NCI-H1048 (cell line): ENCODE measurements around the gene RPS6KA1.

Source experiments
- DNase-seq: peaks from one replicate; lab custom pipeline; 2025; lab: John Stamatoyannopoulos, UW

The RPS6KA1 gene

DNA sequence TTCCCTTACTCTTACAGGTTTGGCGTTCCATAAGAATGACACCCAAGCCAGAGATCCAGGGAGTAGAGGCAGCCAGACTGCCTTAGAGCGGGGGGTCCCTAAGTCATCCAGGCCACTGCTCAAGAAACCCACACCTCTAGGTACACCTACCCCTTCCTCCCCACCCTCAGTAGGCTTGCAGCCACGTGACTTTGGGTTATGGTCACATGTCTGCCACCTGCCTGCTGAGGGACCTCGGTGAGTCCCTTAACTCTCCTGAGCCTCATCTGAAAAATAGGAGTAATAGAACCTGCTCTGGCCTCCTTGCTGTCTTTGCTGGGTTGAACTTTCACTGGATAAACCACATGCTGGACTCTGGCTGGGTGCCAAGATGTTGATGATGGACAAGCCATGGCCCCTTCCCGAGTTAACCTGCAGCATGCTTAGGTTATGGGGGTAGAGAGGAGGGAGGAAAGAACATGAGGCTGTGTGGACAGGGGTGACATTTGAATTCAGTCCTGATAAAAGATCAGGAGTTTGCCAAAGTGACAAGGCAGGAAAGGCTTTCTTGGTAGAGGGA lies 4.5 kb downstream of the RPS6KA1 start:
- no peak for DNase-seq

GRCh38 chr1:26535201-26535600 lies 5.6 kb downstream of the RPS6KA1 start:
- no peak for DNase-seq

DNA sequence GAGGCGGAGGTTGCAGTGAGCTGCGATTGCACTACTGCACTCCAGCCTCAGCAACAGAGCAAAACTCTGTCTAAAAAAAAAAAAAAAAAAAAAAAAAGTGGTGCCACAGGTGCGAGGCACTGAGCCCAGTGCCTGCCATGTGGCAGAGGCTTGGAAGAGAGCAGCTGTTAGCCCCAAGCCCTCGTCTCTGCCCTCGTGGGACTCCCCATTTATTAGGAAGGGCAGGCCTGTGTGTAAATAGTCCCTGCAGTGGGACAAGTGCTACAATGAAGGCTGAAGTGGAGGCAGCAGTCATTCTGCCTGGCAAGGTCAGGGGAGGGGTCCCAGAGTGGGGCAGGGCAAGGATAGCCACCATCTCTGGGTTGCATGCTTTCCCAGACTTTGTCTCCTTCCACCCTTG lies 6.5 kb downstream of the RPS6KA1 start:
- DNase-seq: no peak

GRCh38 chr1:26536521-26536920 lies 7.0 kb downstream of the RPS6KA1 start:
- no peak for DNase-seq

DNA sequence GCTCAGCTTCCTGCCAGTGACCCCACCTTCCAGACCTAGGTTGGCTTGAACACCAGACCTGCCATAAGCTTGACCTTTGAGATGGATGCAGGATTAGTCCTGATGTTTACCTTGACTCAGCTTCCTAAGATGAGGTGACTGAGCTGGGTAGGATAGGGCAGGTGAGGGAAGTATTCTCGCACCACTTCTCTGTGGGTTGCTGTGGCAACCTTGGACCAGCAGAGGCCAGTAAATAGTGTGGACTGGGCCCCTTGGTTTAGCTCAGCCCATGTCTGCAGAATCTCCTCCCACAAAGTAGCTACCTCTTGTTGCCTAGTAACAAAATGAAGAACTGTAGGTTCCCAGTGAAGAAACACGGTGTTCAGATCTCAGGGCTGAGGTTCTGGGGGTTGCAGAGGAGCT lies 8.4 kb downstream of the RPS6KA1 start:
- DNase-seq: no peak

GRCh38 chr1:26538480-26539412 lies 9.2 kb downstream of the RPS6KA1 start:
- no peak for DNase-seq

- no peak for DNase-seq
These were observed 10.2 kb downstream of the RPS6KA1 start for GRCh38 chr1:26539722-26540121.

GRCh38 chr1:26540351-26540750 lies 10.8 kb downstream of the RPS6KA1 start:
- no peak for DNase-seq

DNA sequence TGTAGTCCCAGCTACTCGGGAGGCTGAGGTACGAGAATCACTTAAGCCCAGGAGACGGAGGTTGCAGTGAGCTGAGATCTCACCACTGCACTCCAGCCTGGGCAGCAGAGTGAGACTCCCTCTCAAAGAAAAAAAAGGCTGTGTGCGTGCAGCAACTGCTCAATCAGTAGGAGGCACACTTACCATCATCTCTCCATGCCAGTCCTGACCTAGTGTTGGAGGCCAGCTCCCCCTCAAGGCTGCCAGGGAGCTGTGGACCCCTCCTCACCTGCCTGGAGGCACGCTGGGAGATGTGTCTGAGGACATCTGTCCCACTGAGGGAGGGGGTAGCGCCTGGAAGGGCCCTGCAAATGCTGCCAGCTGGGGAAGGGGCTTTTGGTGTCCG lies 11.9 kb downstream of the RPS6KA1 start:
- no peak for DNase-seq

DNA sequence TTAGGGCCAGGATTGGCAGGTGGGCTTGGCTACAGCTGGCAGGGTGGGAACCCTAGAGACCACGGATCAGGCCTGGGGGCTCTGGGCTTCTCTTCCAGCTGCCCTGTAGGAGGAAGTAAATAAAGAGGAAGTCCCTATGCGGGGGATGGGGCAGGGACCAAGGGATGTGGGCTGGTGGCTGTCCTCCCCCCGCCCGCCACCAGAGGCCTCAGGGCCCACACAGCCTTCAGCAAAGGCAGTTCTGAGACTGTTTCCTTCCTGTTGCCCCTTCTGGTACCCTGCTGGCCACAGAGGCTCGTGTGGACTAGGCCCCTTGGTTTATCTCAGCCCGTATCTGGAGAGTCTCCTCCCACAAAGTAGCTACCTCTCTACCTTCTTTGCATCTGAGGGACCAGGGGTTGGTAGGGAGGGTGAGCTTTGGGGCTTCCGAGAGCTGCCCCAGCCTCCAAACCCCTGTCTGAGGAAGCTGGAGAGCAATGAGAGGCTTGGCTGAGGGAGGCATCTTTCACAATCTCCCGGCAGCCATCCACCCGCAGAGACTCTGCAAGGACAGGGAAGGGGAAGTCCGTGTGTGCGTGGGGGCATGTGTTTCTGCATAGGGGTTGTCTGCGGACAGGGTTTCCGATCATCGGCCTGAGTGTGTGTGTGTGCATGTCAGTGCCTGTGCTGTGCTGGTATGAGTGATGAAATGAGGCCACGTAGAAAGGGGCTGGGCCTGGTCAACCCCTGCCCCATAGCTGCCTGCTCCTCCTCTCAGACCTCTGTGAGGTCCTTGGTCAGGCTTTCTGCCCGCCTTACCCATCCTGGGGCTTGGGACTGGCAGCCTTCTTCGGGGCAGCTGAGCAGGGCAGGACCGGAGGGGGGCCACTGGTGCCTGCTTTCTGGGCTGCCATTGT lies 12.5 kb downstream of the RPS6KA1 start:
- DNase-seq: no peak

DNA sequence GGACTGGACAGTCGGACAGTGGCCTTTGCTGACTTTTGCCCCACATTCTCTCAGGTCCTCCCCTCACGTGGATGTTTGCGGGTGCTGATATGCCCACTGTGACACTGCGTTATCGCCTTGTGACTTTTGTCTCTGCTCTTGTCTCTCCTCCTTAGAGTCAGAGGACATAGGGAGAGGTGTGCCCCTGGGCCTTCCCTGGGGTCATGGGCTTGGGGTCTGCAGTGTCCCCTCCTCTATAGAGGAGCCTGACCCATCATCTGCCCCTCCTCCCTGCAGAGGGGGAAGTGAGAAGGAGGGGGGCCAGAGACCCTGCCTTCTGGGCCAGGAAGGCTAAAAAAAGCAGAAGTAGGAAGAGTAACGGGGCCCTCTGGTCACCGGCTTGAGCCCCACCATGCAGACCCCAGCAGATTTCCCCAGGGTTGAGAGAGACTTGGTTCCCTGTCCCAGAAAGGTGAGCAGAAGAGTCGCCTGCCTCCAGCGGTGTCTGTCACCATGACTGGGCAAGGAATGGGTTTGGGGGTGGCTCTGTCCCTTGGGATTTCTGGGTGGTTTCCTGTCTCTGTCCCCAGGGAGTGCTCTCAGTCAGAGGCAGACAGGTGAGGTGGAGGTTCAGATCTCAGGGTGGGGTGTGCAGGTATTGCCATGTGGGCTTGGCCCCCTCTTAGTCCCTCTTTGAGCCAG lies 13.3 kb downstream of the RPS6KA1 start:
- DNase-seq: no peak

DNA sequence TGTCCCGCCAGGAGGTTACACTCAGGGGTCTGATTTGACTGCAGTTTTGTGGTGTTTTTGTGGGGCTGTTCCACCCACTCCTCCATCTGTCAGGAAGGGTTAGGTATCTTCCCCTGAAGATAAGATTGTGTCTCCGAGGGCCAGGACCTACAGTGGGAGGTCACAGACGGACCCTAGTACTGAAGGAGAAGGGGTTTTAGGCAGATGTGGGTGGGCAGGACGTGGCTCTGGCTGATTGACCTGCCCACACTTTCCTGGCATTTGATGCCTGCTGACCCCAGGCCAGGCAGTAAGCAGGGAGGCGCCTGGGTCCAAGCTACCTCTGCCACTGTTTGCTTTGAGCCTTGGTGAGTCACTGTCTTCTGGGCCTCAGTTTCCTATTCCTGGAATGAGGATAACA lies 13.9 kb downstream of the RPS6KA1 start:
- DNase-seq: no peak

GRCh38 chr1:26544126-26544525 lies 14.6 kb downstream of the RPS6KA1 start:
- no peak for DNase-seq

DNA sequence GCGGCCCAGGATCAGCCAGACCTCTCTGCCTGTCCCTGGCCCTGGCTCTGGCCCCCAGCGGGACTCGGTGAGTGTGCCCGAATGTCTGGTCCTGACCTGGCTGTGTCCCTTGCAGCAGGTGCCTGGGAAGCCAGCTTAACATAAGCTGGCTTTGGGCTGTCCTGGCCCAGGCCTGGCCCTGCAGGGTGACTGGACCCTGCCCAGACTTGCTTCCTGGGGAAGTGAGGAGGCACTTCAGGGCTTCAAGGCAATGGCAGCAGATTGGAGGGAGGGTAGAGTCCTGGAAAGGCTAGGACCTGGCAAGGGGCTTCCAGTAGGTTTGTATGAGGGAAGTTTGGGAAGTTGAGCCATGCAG lies 16.4 kb downstream of the RPS6KA1 start:
- DNase-seq: no peak

DNA sequence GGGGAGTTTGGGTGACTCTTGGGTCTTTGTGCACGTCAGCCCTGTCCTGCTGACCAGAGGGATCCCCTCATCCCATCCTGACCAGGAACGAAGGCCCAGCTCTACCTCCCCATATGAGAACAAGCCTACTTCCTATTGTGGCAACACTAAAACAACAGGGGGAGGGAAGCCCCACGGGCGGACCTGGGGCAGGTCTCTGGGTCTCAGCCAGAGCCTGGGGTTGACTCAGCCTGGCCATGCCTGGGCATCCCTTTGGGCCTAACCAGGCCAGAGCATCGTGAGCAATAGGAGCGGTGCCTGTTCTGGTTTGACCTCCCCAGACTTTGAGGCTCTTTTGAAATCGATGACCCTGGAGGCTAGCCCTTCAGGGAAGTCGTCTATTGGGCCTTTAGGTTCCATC lies 16.8 kb downstream of the RPS6KA1 start:
- DNase-seq: no peak

- DNase-seq: no peak
These were observed 17.3 kb downstream of the RPS6KA1 start for GRCh38 chr1:26546819-26547218.

GRCh38 chr1:26548841-26549240 lies 19.3 kb downstream of the RPS6KA1 start:
- no peak for DNase-seq

- no peak for DNase-seq
These were observed 21.4 kb downstream of the RPS6KA1 start for GRCh38 chr1:26550946-26551345.

- no peak for DNase-seq
These were observed 23.2 kb downstream of the RPS6KA1 start for GRCh38 chr1:26552720-26553119.

- DNase-seq: no peak
These were observed 24.6 kb downstream of the RPS6KA1 start for GRCh38 chr1:26553942-26554682.

- DNase-seq: no peak
These were observed 25.2 kb downstream of the RPS6KA1 start for GRCh38 chr1:26554781-26555180.
